ENCODE measurements around the gene PFKFB4.
A peak's percentile ranks its signal among the peaks of the same experiment; 100 is the strongest.

The PFKFB4 gene

GRCh38 chr3:48556796-48557626 is at the start of gene PFKFB4:
TSS of gene PFKFB4 (minus strand) at chr3:48556803. CDS start at chr3:48556777, 26 bp downstream.
- DNase-seq = peak; percentile 100

- no peak for DNase-seq
Measured at GRCh38 chr3:48601622-48601994, 45.0 kb upstream of the PFKFB4 start.

GRCh38 chr3:48600711-48601621 is 44.4 kb upstream of the PFKFB4 start:
- no peak for DNase-seq

GRCh38 chr3:48599509-48600285 is 43.1 kb upstream of the PFKFB4 start:
- no peak for DNase-seq

GRCh38 chr3:48599077-48599501 is 42.5 kb upstream of the PFKFB4 start:
- DNase-seq = no peak

- DNase-seq = no peak
Measured at GRCh38 chr3:48598323-48599076, 41.9 kb upstream of the PFKFB4 start.

GRCh38 chr3:48597408-48597800 is 40.8 kb upstream of the PFKFB4 start:
- no peak for DNase-seq

- no peak for DNase-seq
Measured at GRCh38 chr3:48596676-48597407, 40.2 kb upstream of the PFKFB4 start.

- no peak for DNase-seq
Measured at GRCh38 chr3:48596157-48596556, 39.6 kb upstream of the PFKFB4 start.

- DNase-seq = no peak
Measured at GRCh38 chr3:48595526-48596121, 39.0 kb upstream of the PFKFB4 start.

- DNase-seq = no peak
Measured at GRCh38 chr3:48595075-48595525, 38.5 kb upstream of the PFKFB4 start, which contains the start of gene COL7A1. TSS of gene COL7A1 (minus strand) at chr3:48595329. CDS start at chr3:48595159, 170 bp downstream.

GRCh38 chr3:48594417-48595049 is 37.9 kb upstream of the PFKFB4 start:
- no peak for DNase-seq

GRCh38 chr3:48593337-48593736 is 36.7 kb upstream of the PFKFB4 start:
- DNase-seq = no peak

GRCh38 chr3:48592519-48593087 is 36.0 kb upstream of the PFKFB4 start:
- DNase-seq = no peak

- no peak for DNase-seq
Measured at GRCh38 chr3:48591886-48592518, 35.4 kb upstream of the PFKFB4 start.

GRCh38 chr3:48591436-48591835 is 34.8 kb upstream of the PFKFB4 start:
- no peak for DNase-seq

GRCh38 chr3:48588230-48588629 is 31.6 kb upstream of the PFKFB4 start:
- no peak for DNase-seq

GRCh38 chr3:48587686-48588085 is 31.1 kb upstream of the PFKFB4 start:
- DNase-seq = no peak

- no peak for DNase-seq
Measured at GRCh38 chr3:48585411-48585810, 28.8 kb upstream of the PFKFB4 start.

Measured in CD4-positive, alpha-beta T cell treated with Interleukin-17A for 4 hours (primary cell).